Neural progenitor cell (in vitro differentiated cells): ENCODE data around the gene COA6. TPM values are rescaled to one million over a fixed set of nuclear protein-coding genes. Genes with fewer than 3 reads are reported as not detected.

Experiments used
- DNase-seq: peaks from one replicate; pipeline ENCODE4 v3.0.0-alpha.2; 2016; ENCODE audit warnings: low spot score
- H2AFZ ChIP-seq: fragments of 200-600 bp; sonication (generic); replicated peaks from 2 replicates; pipeline ENCODE4 v1.6.1; 2016; ENCODE audit warnings: antibody characterized with exemption
- H3F3A ChIP-seq: fragments of 200-600 bp; sonication (generic); 2 replicates; pipeline ENCODE4 v1.6.1; 2016; ENCODE audit warnings: antibody characterized with exemption, low read depth
- H3K27ac ChIP-seq: fragments of 200-600 bp; sonication (generic); 2 replicates; pipeline ENCODE4 v1.5.1; 2016; ENCODE audit warnings: mild to moderate bottlenecking
- H3K27me3 ChIP-seq: fragments of 200-600 bp; sonication (generic); 2 replicates; pipeline ENCODE4 v1.6.1; 2016; ENCODE audit warnings: mild to moderate bottlenecking, moderate library complexity
- H3K36me3 ChIP-seq: fragments of 200-600 bp; sonication (generic); 2 replicates; pipeline ENCODE4 v1.5.1; 2016
- H3K4me1 ChIP-seq: fragments of 200-600 bp; sonication (generic); 2 replicates; pipeline ENCODE4 v1.6.1; 2016; ENCODE audit warnings: mixed run types
- H3K4me2 ChIP-seq: fragments of 200-600 bp; sonication (generic); 2 replicates; pipeline ENCODE4 v1.6.1; 2016
- H3K4me3 ChIP-seq: fragments of 200-600 bp; sonication (generic); 2 replicates; pipeline ENCODE4 v1.5.1; 2016
- H3K79me2 ChIP-seq: fragments of 200-600 bp; sonication (generic); 2 replicates; pipeline ENCODE4 v1.6.1; 2016; ENCODE audit warnings: low read depth
- H3K9ac ChIP-seq: fragments of 200-600 bp; sonication (generic); 2 replicates; pipeline ENCODE4 v1.6.1; 2016
- H3K9me3 ChIP-seq: fragments of 200-600 bp; sonication (generic); 2 replicates; pipeline ENCODE4 v1.5.1; 2016; ENCODE audit warnings: low read depth
- H4K20me1 ChIP-seq: fragments of 200-600 bp; sonication (generic); 2 replicates; pipeline ENCODE4 v1.6.1; 2016; ENCODE audit warnings: low read depth
- H3K27ac Mint-ChIP-seq: 3 replicates; pipeline ENCODE4 v1.8.0; 2021; ENCODE audit warnings: mixed read lengths
- H3K27me3 Mint-ChIP-seq: 2 replicates; pipeline ENCODE4 v1.8.0; 2022; ENCODE audit warnings: low read depth, mild to moderate bottlenecking, inconsistent platforms, moderate library complexity, mixed read lengths; ENCODE audit not compliant: insufficient read depth
- H3K36me3 Mint-ChIP-seq: 3 replicates; pipeline ENCODE4 v1.8.0; 2021; ENCODE audit warnings: mixed read lengths
- H3K4me1 Mint-ChIP-seq: 3 replicates; pipeline ENCODE4 v1.8.0; 2021; ENCODE audit warnings: mixed read lengths
- H3K4me3 Mint-ChIP-seq: 3 replicates; pipeline ENCODE4 v1.8.0; 2021; ENCODE audit warnings: mild to moderate bottlenecking, moderate library complexity, mixed read lengths
- H3K9me3 Mint-ChIP-seq: 3 replicates; pipeline ENCODE4 v1.8.0; 2020; ENCODE audit warnings: mixed read lengths
- CTCF ChIP-seq: fragments of 200-600 bp; sonication (generic); IDR thresholded peaks from 2 replicates; pipeline ENCODE4 v1.5.1; 2017; ENCODE audit warnings: antibody characterized with exemption, mild to moderate bottlenecking
- EZH2 ChIP-seq: fragments of 200-600 bp; sonication (generic); IDR thresholded peaks from 2 replicates; pipeline ENCODE4 v1.6.1; 2017; ENCODE audit warnings: antibody characterized with exemption, mild to moderate bottlenecking, moderate library complexity
- EZH2phosphoT487 ChIP-seq: fragments of 200-600 bp; sonication (generic); IDR thresholded peaks from 2 replicates; pipeline ENCODE4 v1.6.1; 2017; ENCODE audit warnings: antibody characterized with exemption
- total RNA-seq: library from RNA; depleted of rRNA; stranded (reverse); fragments of >200 nt; gene quantifications from 2 replicates; pipeline ENCODE4 v1.2.3, GENCODE V29; 2015; ENCODE audit warnings: low replicate concordance

The COA6 gene
- total RNA-seq, 1 donor from 2014 or later = 36.0 TPM

- H3K79me2 ChIP-seq = no peaks in the 10 kb centered on the region
- H3K36me3 ChIP-seq = no peaks in the 10 kb centered on the region
- no peak overlapping the region for H3K4me2 ChIP-seq
- Mint-ChIP-seq H3K9me3 (no peaks in the 10 kb centered on the region), H3K27me3 (no peaks in the 10 kb centered on the region), H3K4me1 (no peaks in the 10 kb centered on the region), H3K4me3 (no peak overlapping the region), H3K27ac (no peak overlapping the region), H3K36me3 (no peaks in the 10 kb centered on the region)
- H4K20me1 ChIP-seq = no peaks in the 10 kb centered on the region
- no peak for DNase-seq
- H3K9me3 ChIP-seq = no peaks in the 10 kb centered on the region
- TF ChIP-seq CTCF (no peak), EZH2 (no peak), EZH2phosphoT487 (no peak)
- H3K4me3 ChIP-seq = no peak overlapping the region
- H3F3A ChIP-seq = no peaks in the 10 kb centered on the region
- H3K27ac ChIP-seq = no peak overlapping the region
- H2AFZ ChIP-seq = no peak overlapping the region
- H3K27me3 ChIP-seq = no peaks in the 10 kb centered on the region
- no peaks in the 10 kb centered on the region for H3K4me1 ChIP-seq
- H3K9ac ChIP-seq = no peak overlapping the region
Measured at GRCh38 chr1:234402939-234403338, 29.7 kb downstream of the COA6 start.

- Mint-ChIP-seq H3K27ac (no peak overlapping the region), H3K4me1 (no peaks in the 10 kb centered on the region), H3K36me3 (peaks cover 3% of the 10 kb centered on the region), H3K4me3 (no peak overlapping the region), H3K27me3 (no peaks in the 10 kb centered on the region), H3K9me3 (no peaks in the 10 kb centered on the region)
- no peak for DNase-seq
- Histone ChIP-seq H3F3A (no peaks in the 10 kb centered on the region), H3K79me2 (no peaks in the 10 kb centered on the region), H2AFZ (no peak overlapping the region), H3K4me1 (no peaks in the 10 kb centered on the region), H3K36me3 (peaks cover 6% of the 10 kb centered on the region), H3K4me2 (no peak overlapping the region), H3K27ac (no peak overlapping the region), H3K4me3 (no peak overlapping the region), H3K9ac (no peak overlapping the region), H3K9me3 (no peaks in the 10 kb centered on the region), H3K27me3 (no peaks in the 10 kb centered on the region), H4K20me1 (no peaks in the 10 kb centered on the region)
- no peak for TF ChIP-seq EZH2
- TF ChIP-seq EZH2phosphoT487 = no peak
- no peak for TF ChIP-seq CTCF
Measured at GRCh38 chr1:234405676-234406075, 32.4 kb downstream of the COA6 start.

- no peak for DNase-seq
- no peaks in the 10 kb centered on the region for H3K79me2 ChIP-seq
- no peaks in the 10 kb centered on the region for H3K4me1 Mint-ChIP-seq
- H3K27me3 Mint-ChIP-seq = no peaks in the 10 kb centered on the region
- peaks cover 6% of the 10 kb centered on the region for H3K36me3 ChIP-seq
- no peaks in the 10 kb centered on the region for H4K20me1 ChIP-seq
- H3K27ac ChIP-seq = no peak overlapping the region
- H3K4me3 Mint-ChIP-seq = no peak overlapping the region
- H3K27ac Mint-ChIP-seq = no peak overlapping the region
- H3K4me3 ChIP-seq = no peak overlapping the region
- no peak overlapping the region for H3K4me2 ChIP-seq
- TF ChIP-seq EZH2 = no peak
- no peak for TF ChIP-seq CTCF
- TF ChIP-seq EZH2phosphoT487 = no peak
- no peaks in the 10 kb centered on the region for H3K9me3 Mint-ChIP-seq
- H2AFZ ChIP-seq = no peak overlapping the region
- no peaks in the 10 kb centered on the region for H3K27me3 ChIP-seq
- H3F3A ChIP-seq = no peaks in the 10 kb centered on the region
- H3K9me3 ChIP-seq = no peaks in the 10 kb centered on the region
- H3K4me1 ChIP-seq = no peaks in the 10 kb centered on the region
- peaks cover 3% of the 10 kb centered on the region for H3K36me3 Mint-ChIP-seq
- no peak overlapping the region for H3K9ac ChIP-seq
Measured at GRCh38 chr1:234406871-234407270, 33.6 kb downstream of the COA6 start.
